WERI-Rb-1 (cell line): ENCODE data around the gene LITAFD.

ENCODE experiments used
- DNase-seq: peaks from one replicate; pipeline ENCODE4 v3.0.0-alpha.2; 2020
- H3K27ac ChIP-seq: fragments of 250-450 bp; sonication (Bioruptor Pico); 2 replicates; pipeline ENCODE4 v1.5.1; 2020; ENCODE audit warnings: mild to moderate bottlenecking, moderate library complexity
- H3K27me3 ChIP-seq: fragments of 250-450 bp; sonication (Bioruptor Pico); 2 replicates; pipeline ENCODE4 v1.5.1; 2021; ENCODE audit warnings: mild to moderate bottlenecking, low read depth, moderate library complexity; ENCODE audit not compliant: insufficient read depth, severe bottlenecking
- H3K36me3 ChIP-seq: fragments of 250-450 bp; sonication (Bioruptor Pico); 2 replicates; pipeline ENCODE4 v1.5.1; 2020; ENCODE audit warnings: mild to moderate bottlenecking, moderate library complexity
- H3K4me3 ChIP-seq: 2 replicates; pipeline ENCODE4 v1.5.1; 2011; ENCODE audit warnings: low read depth, mild to moderate bottlenecking, control low read depth, low read length
- H3K9me3 ChIP-seq: fragments of 250-450 bp; sonication (Bioruptor Pico); 2 replicates; pipeline ENCODE4 v1.5.1; 2021; ENCODE audit warnings: mild to moderate bottlenecking, moderate library complexity; ENCODE audit not compliant: severe bottlenecking
- TF ChIP-seq, protein P1 (sequence below): IDR thresholded peaks from 2 replicates; pipeline ENCODE4 v1.5.1; 2011; ENCODE audit warnings: low read depth, mild to moderate bottlenecking, control low read depth, inconsistent platforms, low read length

LITAFD gene

DNA sequence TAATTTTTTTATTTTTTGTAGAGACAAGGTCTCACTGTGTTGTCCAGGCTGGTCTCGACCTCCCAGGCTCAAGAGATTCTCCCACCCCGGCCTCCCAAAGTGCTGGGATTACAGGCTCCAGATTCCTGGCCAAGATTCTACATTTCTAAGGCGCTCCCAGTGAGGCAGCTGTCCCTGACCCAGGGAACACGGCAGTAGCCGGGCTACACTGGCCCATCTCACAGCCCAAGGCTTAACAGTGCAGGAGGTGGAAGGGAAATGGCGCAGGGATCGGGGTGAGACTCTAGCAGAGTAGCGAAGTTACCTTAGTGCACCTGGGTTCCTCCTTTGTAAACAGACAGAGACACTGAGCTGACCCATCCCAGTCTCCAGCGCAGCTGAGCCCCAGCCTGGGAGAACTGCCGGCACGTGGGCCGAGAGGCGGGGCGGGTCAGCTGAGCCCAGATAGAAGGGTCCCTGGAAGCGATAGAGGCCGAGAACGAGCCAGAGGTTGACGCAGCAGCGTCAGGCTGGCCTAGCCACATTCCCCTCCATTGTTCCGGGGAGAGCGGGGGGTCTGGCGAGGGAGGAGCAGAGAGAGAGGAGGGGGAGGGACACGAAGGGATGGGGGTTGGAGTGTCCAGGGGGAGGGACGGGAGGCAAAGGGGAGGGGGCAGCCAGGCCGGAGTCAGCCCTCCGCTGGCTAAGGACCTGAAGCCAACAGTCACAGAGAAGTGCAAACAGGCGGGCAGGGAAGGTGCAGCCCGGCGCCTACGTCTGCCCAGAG, 15.8 kb upstream of the LITAFD start:
- TF ChIP-seq, protein P1, sequence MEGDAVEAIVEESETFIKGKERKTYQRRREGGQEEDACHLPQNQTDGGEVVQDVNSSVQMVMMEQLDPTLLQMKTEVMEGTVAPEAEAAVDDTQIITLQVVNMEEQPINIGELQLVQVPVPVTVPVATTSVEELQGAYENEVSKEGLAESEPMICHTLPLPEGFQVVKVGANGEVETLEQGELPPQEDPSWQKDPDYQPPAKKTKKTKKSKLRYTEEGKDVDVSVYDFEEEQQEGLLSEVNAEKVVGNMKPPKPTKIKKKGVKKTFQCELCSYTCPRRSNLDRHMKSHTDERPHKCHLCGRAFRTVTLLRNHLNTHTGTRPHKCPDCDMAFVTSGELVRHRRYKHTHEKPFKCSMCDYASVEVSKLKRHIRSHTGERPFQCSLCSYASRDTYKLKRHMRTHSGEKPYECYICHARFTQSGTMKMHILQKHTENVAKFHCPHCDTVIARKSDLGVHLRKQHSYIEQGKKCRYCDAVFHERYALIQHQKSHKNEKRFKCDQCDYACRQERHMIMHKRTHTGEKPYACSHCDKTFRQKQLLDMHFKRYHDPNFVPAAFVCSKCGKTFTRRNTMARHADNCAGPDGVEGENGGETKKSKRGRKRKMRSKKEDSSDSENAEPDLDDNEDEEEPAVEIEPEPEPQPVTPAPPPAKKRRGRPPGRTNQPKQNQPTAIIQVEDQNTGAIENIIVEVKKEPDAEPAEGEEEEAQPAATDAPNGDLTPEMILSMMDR, result no peak
- Histone ChIP-seq H3K9me3 (no peaks in the 10 kb centered on the region), H3K36me3 (peaks cover 55% of the 10 kb centered on the region), H3K4me3 (no peak overlapping the region), H3K27me3 (no peaks in the 10 kb centered on the region), H3K27ac (no peak overlapping the region)
- no peak for DNase-seq

DNA sequence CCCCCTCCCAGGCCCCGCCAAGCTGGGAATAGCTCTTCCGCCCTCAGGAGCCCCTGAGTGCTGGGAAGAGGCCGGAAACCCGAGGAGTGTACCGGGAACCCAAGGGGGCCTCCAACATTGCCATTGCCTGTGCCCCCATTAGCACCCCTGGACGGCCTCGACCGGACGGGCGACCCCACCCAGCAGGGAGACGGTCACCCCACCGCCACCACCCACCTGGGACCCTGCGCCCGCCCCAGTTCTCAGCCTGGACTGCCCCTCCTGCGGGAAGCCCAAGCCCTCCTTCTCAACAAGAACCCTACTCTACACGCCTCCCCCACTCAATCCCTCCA, 15.3 kb upstream of the LITAFD start:
- H3K9me3 ChIP-seq, result no peaks in the 10 kb centered on the region
- no peak for DNase-seq
- no peak overlapping the region; the same call in 1 of the 2 replicates for H3K27ac ChIP-seq
- no peaks in the 10 kb centered on the region for H3K27me3 ChIP-seq
- peaks cover 55% of the 10 kb centered on the region for H3K36me3 ChIP-seq
- TF ChIP-seq, protein P1, result no peak
- H3K4me3 ChIP-seq, result no peak overlapping the region

DNA sequence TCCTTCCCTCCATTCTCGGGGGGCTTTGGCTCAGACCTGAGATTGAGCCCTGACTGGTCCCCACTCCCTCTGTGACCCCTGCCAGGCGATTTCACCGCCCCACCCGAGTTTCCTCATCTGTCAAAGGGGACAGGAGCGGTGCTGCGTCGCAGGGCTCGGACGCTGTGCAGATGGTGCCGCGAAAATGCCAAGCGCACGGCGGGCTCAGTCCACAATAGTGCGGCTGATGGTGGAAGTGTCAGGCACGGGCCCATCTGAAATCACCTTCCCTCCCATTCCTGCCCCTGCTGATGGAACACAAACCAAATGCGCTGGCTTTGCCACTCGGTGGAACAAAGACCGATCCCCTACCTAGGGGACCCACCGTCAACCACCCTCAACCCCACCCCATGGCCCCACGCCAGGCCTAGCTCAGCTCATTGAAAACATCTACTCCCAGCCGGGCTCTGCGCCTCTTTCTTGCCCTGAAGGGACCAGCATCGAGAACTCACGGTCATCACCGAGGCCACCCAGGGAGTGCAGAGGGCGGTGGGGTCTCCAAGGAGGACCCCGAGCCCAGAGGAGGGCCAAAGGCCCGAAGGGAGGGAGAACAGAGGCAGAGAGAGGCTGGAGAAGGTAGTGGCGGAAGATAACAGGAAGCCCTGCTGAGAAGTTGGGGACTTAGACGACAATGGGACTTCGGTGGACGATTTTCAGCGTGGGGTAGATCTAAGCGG, 14.8 kb upstream of the LITAFD start:
- no peak for DNase-seq
- Histone ChIP-seq H3K9me3 (no peaks in the 10 kb centered on the region), H3K27me3 (no peaks in the 10 kb centered on the region), H3K27ac (peak overlapping the region; percentile 99), H3K36me3 (peaks cover 51% of the 10 kb centered on the region), H3K4me3 (peak overlapping the region; percentile 91)
- TF ChIP-seq, protein P1, result no peak

DNA sequence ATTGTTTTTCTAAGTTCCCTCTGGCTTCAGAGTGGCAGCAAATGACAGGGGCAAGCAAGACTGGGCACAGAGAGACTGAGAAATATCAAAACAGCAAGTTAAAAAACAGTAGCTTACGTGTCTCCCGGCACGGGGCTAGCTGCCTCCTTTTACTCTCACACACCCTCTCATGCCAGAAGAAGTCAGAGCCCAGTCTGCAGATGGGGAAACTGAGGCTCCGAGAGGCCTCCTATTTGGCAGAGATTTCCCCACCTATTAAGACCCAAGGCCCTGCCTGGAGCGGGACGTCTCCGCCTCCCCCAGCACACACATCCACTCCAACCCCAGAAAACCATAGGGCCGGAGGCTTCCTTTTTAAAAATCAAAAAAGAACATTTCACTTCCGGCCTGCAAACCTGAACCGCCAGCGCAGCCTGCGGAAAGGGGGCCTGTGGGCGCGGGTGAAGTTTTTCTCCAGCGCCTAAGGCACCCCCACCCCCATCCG, 14.2 kb upstream of the LITAFD start:
- H3K9me3 ChIP-seq, result no peaks in the 10 kb centered on the region
- H3K27me3 ChIP-seq, result no peaks in the 10 kb centered on the region
- peak overlapping the region; percentile 91 for H3K4me3 ChIP-seq
- no peak for DNase-seq
- TF ChIP-seq, protein P1, result no peak
- H3K36me3 ChIP-seq, result peaks cover 47% of the 10 kb centered on the region
- H3K27ac ChIP-seq, result peak overlapping the region; percentile 99

DNA sequence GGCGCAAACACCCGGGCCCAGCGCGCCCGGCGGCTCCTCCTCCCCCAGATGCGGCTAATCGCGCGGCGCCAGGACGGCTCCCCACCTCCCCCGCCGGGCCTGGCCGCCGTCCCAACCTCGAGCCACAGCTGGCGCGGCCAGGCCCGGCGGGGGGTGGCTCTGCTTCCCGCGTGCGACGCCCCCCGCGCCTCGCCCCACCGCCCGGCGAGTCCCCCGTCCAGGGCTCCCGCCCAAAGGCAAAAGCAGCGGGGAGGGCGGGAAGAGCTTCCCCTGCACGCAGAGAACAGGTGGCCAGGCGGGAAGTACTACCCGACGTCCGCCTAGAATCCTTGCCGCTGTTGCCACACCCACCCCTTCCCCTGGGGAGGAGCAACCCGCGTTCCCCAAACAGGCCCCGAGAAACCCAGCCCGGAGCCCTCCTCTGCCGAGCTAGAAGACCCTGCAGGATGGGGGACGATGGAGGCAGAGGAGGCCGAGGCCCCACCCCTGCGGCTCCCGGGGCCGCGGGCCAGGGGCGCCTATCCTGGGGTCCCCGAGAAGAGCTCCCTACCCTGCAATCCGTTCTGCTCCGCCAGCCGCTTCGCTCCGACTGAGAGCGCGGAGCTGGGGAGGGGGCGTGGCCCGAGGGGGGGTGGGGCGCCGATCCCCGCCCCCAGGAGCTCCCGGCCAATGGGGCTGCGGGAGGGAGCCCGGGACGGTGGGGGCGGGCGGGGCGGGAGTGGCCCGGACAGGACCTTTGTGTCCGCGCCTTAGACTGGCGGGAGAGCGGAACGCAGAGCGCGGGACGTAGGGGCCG, 13.5 kb upstream of the LITAFD start, which contains the start of gene CARHSP1:
TSS of gene CARHSP1 (minus strand) at position 591 of the 796 bp plus-strand sequence. CDS start 9,678 bp downstream, outside the sequence.
- H3K9me3 ChIP-seq, result no peaks in the 10 kb centered on the region
- peak; percentile 88 for DNase-seq
- peaks cover 42% of the 10 kb centered on the region for H3K36me3 ChIP-seq
- no peaks in the 10 kb centered on the region for H3K27me3 ChIP-seq
- TF ChIP-seq, protein P1, result no peak
- H3K4me3 ChIP-seq, result peak within 1 kb of the TSS; percentile 91
- peak within 1 kb of the TSS; percentile 99 for H3K27ac ChIP-seq
